Endothelial cell of umbilical vein (primary cell): ENCODE measurements around the gene GNPTAB. TPM values are rescaled to one million over a fixed set of nuclear protein-coding genes. Genes with fewer than 3 reads are reported as not detected.

Experiments
- BruUV-seq: library from RNA; stranded (reverse); fragments of 400-500 nt; replicated peaks from 2 replicates; lab custom pipeline; 2021; lab: Mats Ljungman, UMichigan
- CTCF ChIA-PET: fragments of 300-600, 350-600 bp; sonication (Branson Sonifier 250); formaldehyde crosslinking; loops from one replicate; lab custom pipeline; 2021; ENCODE audit warnings: antibody characterized with exemption, inconsistent platforms; lab: Charles Lee
- POLR2A ChIA-PET: fragments of 300-600, 350-600 bp; sonication (Branson Sonifier 250); formaldehyde crosslinking; loops from one replicate; lab custom pipeline; 2021; ENCODE audit warnings: antibody characterized with exemption, inconsistent platforms; lab: Charles Lee
- DNase-seq: peaks from one replicate; pipeline ENCODE4 v3.0.0-alpha.2; 2011; ENCODE audit warnings: low read depth, low spot score
- FAIRE-seq: peaks from 2 replicates; lab custom pipeline; 2011; peaks lifted over from hg19 to GRCh38; lab: Jason Lieb, UNC
- H2AFZ ChIP-seq: 2 replicates; pipeline ENCODE4 v1.6.0; 2012; ENCODE audit warnings: low read depth, low read length, control low read depth, inconsistent platforms
- H3K27ac ChIP-seq: 2 replicates; pipeline ENCODE4 v1.5.1; 2011; ENCODE audit warnings: low read depth, mild to moderate bottlenecking, control low read depth, low read length, moderate library complexity; ENCODE audit not compliant: insufficient read depth
- H3K27me3 ChIP-seq, 2 experiments: 2 replicates each; pipeline versions ENCODE4 v1.6.0 to v1.6.1; 2011; ENCODE audit warnings: low read length in 2 of 2, mixed read lengths in 1 of 2; ENCODE audit not compliant: control insufficient read depth in 2 of 2, insufficient read depth in 2 of 2
- H3K36me3 ChIP-seq, 2 experiments: 2 replicates in 1 of 2; 3 replicates in 1 of 2; pipeline ENCODE4 v1.5.1; 2011; ENCODE audit warnings: low read length in 2 of 2, mild to moderate bottlenecking in 1 of 2, moderate library complexity in 1 of 2; ENCODE audit not compliant: control insufficient read depth in 2 of 2, insufficient read depth in 2 of 2; ENCODE audit errors: extremely low read depth in 1 of 2
- H3K4me1 ChIP-seq: 3 replicates; pipeline ENCODE4 v1.5.1; 2011; ENCODE audit warnings: mild to moderate bottlenecking, low read length; ENCODE audit not compliant: control insufficient read depth, insufficient read depth; ENCODE audit errors: extremely low read depth
- H3K4me2 ChIP-seq: 2 replicates; pipeline ENCODE4 v1.6.1; 2011; ENCODE audit warnings: low read length, control low read depth, mixed read lengths; ENCODE audit not compliant: insufficient read depth
- H3K4me3 ChIP-seq, 3 experiments: fragments of 200-600 bp in 1 of 3; sonication (generic), shearing (Covaris generic) in 1 of 3; replicated peaks in 1 of 3; 2 replicates each; pipeline ENCODE4 v1.5.1; 2011 to 2016; ENCODE audit warnings: control low read depth in 3 of 3, low read length in 3 of 3, mild to moderate bottlenecking in 2 of 3, inconsistent platforms in 1 of 3, low read depth in 1 of 3, moderate library complexity in 1 of 3; ENCODE audit not compliant: insufficient read depth in 1 of 3
- H3K79me2 ChIP-seq: 2 replicates; pipeline ENCODE4 v1.6.0; 2012; ENCODE audit warnings: low read length, inconsistent platforms; ENCODE audit not compliant: control insufficient read depth, insufficient read depth
- H3K9ac ChIP-seq: replicated peaks from 2 replicates; pipeline ENCODE3; 2011; ENCODE audit warnings: low read length, control low read depth; ENCODE audit not compliant: insufficient read depth; ENCODE audit errors: extremely low read depth
- H3K9me1 ChIP-seq: replicated peaks from 3 replicates; pipeline ENCODE4 v1.6.0; 2011; ENCODE audit warnings: mild to moderate bottlenecking, low read length; ENCODE audit not compliant: control insufficient read depth, insufficient read depth; ENCODE audit errors: extremely low read depth
- H3K9me3 ChIP-seq: replicated peaks from 2 replicates; pipeline ENCODE4 v1.5.1; 2012; ENCODE audit warnings: low read length, inconsistent platforms; ENCODE audit not compliant: control insufficient read depth, insufficient read depth
- H4K20me1 ChIP-seq: replicated peaks from 2 replicates; pipeline ENCODE3; 2011; ENCODE audit warnings: mild to moderate bottlenecking, low read length; ENCODE audit not compliant: control insufficient read depth, insufficient read depth; ENCODE audit errors: extremely low read depth
- JUN ChIP-seq: IDR thresholded peaks from 2 replicates; pipeline ENCODE4 v1.6.1; 2011; ENCODE audit warnings: borderline replicate concordance, low read depth; ENCODE audit not compliant: insufficient read length, insufficient read depth
- MYC ChIP-seq: IDR thresholded peaks from one replicate; pipeline ENCODE4 v1.6.1; 2011; ENCODE audit warnings: mild to moderate bottlenecking, low read depth, low read length
- POLR2A ChIP-seq: IDR thresholded peaks from 2 replicates; pipeline ENCODE4 v1.6.1; 2012; ENCODE audit warnings: low read depth, mild to moderate bottlenecking, control low read depth, low read length
- dilution Hi-C: fragments of 300-500 bp; cut with MboI; formaldehyde crosslinking; loops from one replicate; pipeline ENCODE4 v1.15.0; 2019; ENCODE audit warnings: low sequenced_read_pairs; ENCODE audit not compliant: extremely low pct_ligation_motif_present
- intact Hi-C: fragments of 100-400 bp; cut with micrococcal nuclease; formaldehyde crosslinking; loops from one replicate; pipeline ENCODE4 v1.10.0; 2022
- polyA plus RNA-seq, 4 experiments: library from polyadenylated mRNA; depleted of rRNA in 3 of 4; stranded (reverse) in 3 of 4; unstranded in 1 of 4; fragments of >200 nt; gene quantifications; 2 replicates each; pipeline versions ENCODE4 v1.2.1 to v1.2.3, GENCODE V29; 2011 to 2012; ENCODE audit warnings: missing spikeins in 1 of 4
- small RNA-seq: library from RNA; depleted of rRNA; stranded (forward); fragments of <200 nt; gene quantifications from one replicate; pipeline ENCODE3, GENCODE V24; 2012; ENCODE audit warnings: low replicate concordance, low read depth; ENCODE audit not compliant: insufficient read depth, insufficient read length
- total RNA-seq: library from RNA; stranded (reverse); gene quantifications from 2 replicates; pipeline ENCODE4 v1.2.3, GENCODE V29; 2021

Gene GNPTAB
- total and polyA plus RNA-seq, 2 donors (not counting 3 experiments of a cell fraction or from before 2014, with no cell fraction given), result 15.6 to 39.5 TPM

- CTCF ChIA-PET, result interaction anchor here (0.6 kb wide), 1 partner anchor 63 kb away, joined by 3 read pairs; no protein-coding TSS in a partner anchor
- DNase-seq (no peak), FAIRE-seq (no peak)
- intact Hi-C loops (loop anchor here (1.0 to 10.0 kb wide), 3 partner anchors 135 to 1121 kb away; partner anchors contain the start of genes ARL1, GAS2L3 and GNPTAB), dilution Hi-C loops (no loop called here)
- Histone ChIP-seq H3K79me2 (peaks cover 13% of the 10 kb centered on the region), H3K27ac (no peak overlapping the region), H2AFZ (no peak overlapping the region), H3K27me3 (no peaks in the 10 kb centered on the region), H3K9me3 (no peaks in the 10 kb centered on the region), H3K9ac (no peak overlapping the region), H3K4me1 (peaks cover 6% of the 10 kb centered on the region), H3K4me2 (no peak overlapping the region), H3K36me3 (no peaks in the 10 kb centered on the region), H3K9me1 (no peaks in the 10 kb centered on the region), H3K4me3 (no peak overlapping the region), H4K20me1 (no peaks in the 10 kb centered on the region)
- no TSS peak for BruUV-seq
- TF ChIP-seq JUN, result no peak
- TF ChIP-seq POLR2A, result no peak
- no peak for TF ChIP-seq MYC
- POLR2A ChIA-PET, result no interaction called here
Observed at GRCh38 chr12:101695706-101696105, 135.1 kb downstream of the GNPTAB start.

Small RNA genes lying within 50 kb of the gene (small RNA-seq; reads per million reads assigned to genes)
- gene RNA5SP368 (not detected), gene RNA5SP369 (not detected), gene RNU6-101P (not detected), gene RNU6-1183P (not detected), gene RNU6-172P (not detected), gene RNY1P16 (not detected)

Other genes starting within 250 kb of the GNPTAB start
- not detected in 2 replicates for gene MYBPC1, start 236.0 kb downstream of the GNPTAB start, total RNA-seq
- not detected in 2 replicates for gene MYBPC1, start 236.0 kb downstream of the GNPTAB start, polyA plus RNA-seq
- 19.3 and 25.3 TPM in 2 replicates for gene CHPT1, start 133.3 kb downstream of the GNPTAB start, total RNA-seq
- gene CHPT1, start 133.3 kb downstream of the GNPTAB start, polyA plus RNA-seq, result 12.1 and 12.5 TPM in 2 replicates
- 0.25 and 0.29 TPM in 2 replicates for gene SYCP3, start 91.5 kb downstream of the GNPTAB start, total RNA-seq
- not detected in 2 replicates for gene SYCP3, start 91.5 kb downstream of the GNPTAB start, polyA plus RNA-seq
- 42.4 and 46.3 TPM in 2 replicates for gene DRAM1, start 46.6 kb upstream of the GNPTAB start, total RNA-seq
- gene DRAM1, start 46.6 kb upstream of the GNPTAB start, polyA plus RNA-seq, result 24.6 and 26.3 TPM in 2 replicates
- gene WASHC3, start 231.0 kb upstream of the GNPTAB start, total RNA-seq, result 26.1 and 27.8 TPM in 2 replicates
- 28.2 and 28.8 TPM in 2 replicates for gene WASHC3, start 231.0 kb upstream of the GNPTAB start, polyA plus RNA-seq